Ovary (tissue), 9 donors: ENCODE results near the gene GJB6. TPM values are rescaled to one million over a fixed set of nuclear protein-coding genes. Genes with fewer than 3 reads are reported as not detected.
A peak's percentile ranks its signal among the peaks of the same experiment; 100 is the strongest.

ENCODE experiments used
- DNase-seq, 5 donors: peaks; one replicate each; pipeline ENCODE4 v3.0.0-alpha.2; 2019 to 2020
- H3K27ac ChIP-seq, 2 donors: fragments of 200-600 bp; one replicate each; pipeline versions ENCODE4 v1.5.1 to v1.8.0; 2019 to 2022
- H3K27me3 ChIP-seq: fragments of 200-600 bp; one replicate; pipeline ENCODE4 v1.8.0; 2022
- H3K36me3 ChIP-seq: fragments of 200-600 bp; sonication (generic); one replicate; pipeline ENCODE4 v1.5.1; 2019
- H3K4me1 ChIP-seq: one replicate; pipeline ENCODE4 v1.8.1; 2013; ENCODE audit warnings: mild to moderate bottlenecking, moderate library complexity; ENCODE audit not compliant: insufficient read depth
- H3K4me3 ChIP-seq: fragments of 200-600 bp; sonication (generic); one replicate; pipeline ENCODE4 v1.5.1; 2017
- H3K9me3 ChIP-seq, 2 donors: fragments of 200-600 bp in 1 of 2; sonication (generic) in 1 of 2; one replicate each; pipeline versions ENCODE4 v1.5.1 to v1.8.1; 2013 to 2019; ENCODE audit warnings: mild to moderate bottlenecking in 1 of 2, moderate library complexity in 1 of 2
- CTCF ChIP-seq, 3 donors: fragments of 450-650 bp in 2 of 3; fragments of 200-600 bp in 1 of 3; IDR thresholded peaks; one replicate each; pipeline versions ENCODE4 v1.5.1 to v1.8.0; 2016 to 2022; ENCODE audit warnings: antibody characterized with exemption in 3 of 3, mild to moderate bottlenecking in 1 of 3
- EP300 ChIP-seq: sonication (generic); formaldehyde crosslinking; IDR thresholded peaks from one replicate; pipeline ENCODE4 v1.6.1; 2017; ENCODE audit warnings: antibody characterized with exemption
- POLR2A ChIP-seq: fragments of 450-650 bp; IDR thresholded peaks from one replicate; pipeline ENCODE4 v1.6.1; 2017; ENCODE audit warnings: antibody characterized with exemption, mild to moderate bottlenecking, moderate library complexity
- whole genome bisulfite sequencing, 3 donors: extraction: QIAGEN DNeasy Blood & Tissue Kit in 1 of 3; methylation state at CpG; one replicate each; pipeline versions ENCODE4 v1.1.5 to v1.1.7; 2013 to 2017; 5-methylcytosine and 5-hydroxymethylcytosine counted together
- intact Hi-C, 4 donors: fragments of 100-400 bp; cut with DNase I; formaldehyde crosslinking; loops; one replicate each; pipeline versions ENCODE4 v1.11.0 to v1.15.1; 2022 to 2023
- polyA plus RNA-seq, 2 donors: library from polyadenylated mRNA; stranded (reverse); fragments of 200-250 nt in 1 of 2; fragments of 350-450 nt in 1 of 2; fragmentation: Illumina TruSeq in 1 of 2; extraction: RNeasy Lipid Tissue Mini Kit (QIAGEN cat#74804) in 1 of 2; gene quantifications; one replicate each; pipeline ENCODE4 v1.2.3, GENCODE V29; 2013 to 2014
- total RNA-seq, 7 donors: library from RNA; depleted of rRNA in 2 of 7; stranded (reverse); fragments of >200 nt in 2 of 7; fragmentation: NEBNext Ultra II Directional in 3 of 7; extraction: Animal tissue kit (Norgen Biotek cat#: 25700) in 3 of 7; gene quantifications; one replicate each; pipeline versions ENCODE4 v1.1.0 to v1.2.4, GENCODE V29; 2016 to 2023
- donor health status: DM: no; HTN: no; CAD: no; lungs with moderate emphysema.
- donor health status: DM: no; HTN: no; CAD: no.
- donor health status: Bipolar disorder and iron deficiency.
- donor health status: DM: yes; HTN: yes; CAD: no.
- donor health status: DM: no; HTN: no; CAD: no.
- donor health status: DM: yes; HTN: yes; CAD: no.

GJB6 gene
- total and polyA plus RNA-seq, 9 donors = not detected

DNA sequence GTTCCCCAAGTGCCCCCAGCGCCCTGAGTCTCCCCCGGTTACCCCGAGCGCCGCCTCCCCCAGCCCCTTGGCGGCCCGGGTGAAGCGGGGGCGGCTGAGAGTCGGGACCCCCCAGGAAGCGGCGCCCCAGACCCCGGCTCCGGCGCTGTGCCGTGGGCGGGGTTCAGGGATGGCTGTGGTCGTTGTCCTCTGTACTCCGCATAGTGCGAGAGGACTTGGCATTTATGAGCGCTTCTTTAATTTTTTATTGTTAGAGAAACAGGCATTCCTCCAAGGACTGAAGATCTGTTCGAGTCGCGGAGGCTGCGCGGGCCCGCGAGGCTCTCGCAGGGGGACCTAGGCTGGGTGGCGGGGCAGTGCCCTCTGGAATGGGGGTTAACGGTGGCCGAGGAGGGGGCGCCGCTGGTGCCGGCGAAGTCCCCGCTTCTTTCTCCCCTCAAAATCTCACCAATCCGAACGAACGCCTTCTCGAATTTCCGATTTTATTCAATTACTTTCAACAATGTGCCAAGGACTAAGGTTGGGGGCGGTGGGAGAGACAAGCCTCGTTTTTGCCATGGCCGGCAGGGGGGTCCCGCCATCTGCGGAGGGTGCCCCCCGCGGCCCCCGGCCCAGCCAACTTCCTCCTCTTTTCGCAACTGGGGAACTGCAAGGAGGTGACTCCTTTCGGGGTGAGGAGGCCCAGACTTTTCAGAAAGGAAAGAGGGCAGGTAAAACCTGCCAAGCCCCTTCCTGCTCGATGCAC lies 38.8 kb downstream of the GJB6 start:
- no peaks in the 10 kb centered on the region for H3K36me3 ChIP-seq
- 2 to 3% (median 2%) methylated on average over 32 to 53 of the region's 53 CpGs for WGBS, 3 donors
- no peak for TF ChIP-seq CTCF (IDR thresholded peaks at IDR 0.05)
- no peak for TF ChIP-seq POLR2A
- TF ChIP-seq EP300 = no peak
- DNase-seq = no peak
- intact Hi-C loops = no loop called here
- peaks cover 4% of the 10 kb centered on the region for H3K4me1 ChIP-seq
- H3K27ac ChIP-seq = no peak overlapping the region
- H3K9me3 ChIP-seq = no peaks in the 10 kb centered on the region
- H3K4me3 ChIP-seq = peak overlapping the region; percentile 34
- H3K27me3 ChIP-seq = peaks cover 2% of the 10 kb centered on the region

DNA sequence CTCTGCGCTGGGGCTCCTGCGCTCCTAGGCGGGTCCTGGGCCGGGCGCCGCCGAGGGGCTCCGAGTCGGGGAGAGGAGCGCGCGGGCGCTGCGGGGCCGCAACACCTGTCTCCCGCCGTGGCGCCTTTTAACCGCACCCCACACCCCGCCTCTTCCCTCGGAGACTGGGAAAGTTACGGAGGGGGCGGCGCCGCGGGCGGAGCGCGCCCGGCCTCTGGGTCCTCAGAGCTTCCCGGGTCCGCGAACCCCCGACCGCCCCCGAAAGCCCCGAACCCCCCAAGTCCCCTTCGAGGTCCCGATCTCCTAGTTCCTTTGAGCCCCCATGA lies 39.3 kb downstream of the GJB6 start, which contains the start of gene GJB2:
Gene GJB2, minus strand, starts transcription at position 103 of the 326 bp plus-strand sequence. CDS start 3,357 bp downstream, outside the sequence.
- intact Hi-C loops = no loop called here
- Histone ChIP-seq H3K9me3 (no peaks in the 10 kb centered on the region), H3K36me3 (no peaks in the 10 kb centered on the region), H3K4me1 (peaks cover 4% of the 10 kb centered on the region), H3K27ac (no peak within 1 kb of the TSS), H3K4me3 (peak within 1 kb of the TSS; percentile 34), H3K27me3 (peaks cover 2% of the 10 kb centered on the region)
- DNase-seq = no peak
- 0 to 1% (median 1%) methylated on average over 3 to 38 of the region's 39 CpGs for WGBS, 3 donors
- TF ChIP-seq EP300 = no peak
- TF ChIP-seq CTCF (IDR thresholded peaks at IDR 0.05) = no peak

GRCh38 chr13:20192158-20192835 lies 39.8 kb downstream of the GJB6 start:
- TF ChIP-seq EP300 (no peak), CTCF (IDR thresholded peaks at IDR 0.05) (no peak), POLR2A (no peak)
- WGBS, 3 donors = 2% methylated on average over 38 to 73 of the region's 73 CpGs
- peaks cover 2% of the 10 kb centered on the region for H3K27me3 ChIP-seq
- H3K4me1 ChIP-seq = peaks cover 4% of the 10 kb centered on the region
- DNase-seq = no peak
- no peaks in the 10 kb centered on the region for H3K9me3 ChIP-seq
- H3K27ac ChIP-seq = no peak overlapping the region
- peak overlapping the region; percentile 34 for H3K4me3 ChIP-seq
- intact Hi-C loops = no loop called here
- H3K36me3 ChIP-seq = no peaks in the 10 kb centered on the region

- H3K27ac ChIP-seq = no peak overlapping the region
- TF ChIP-seq POLR2A = no peak
- TF ChIP-seq EP300 = no peak
- no peak for TF ChIP-seq CTCF (IDR thresholded peaks at IDR 0.05)
- peaks cover 4% of the 10 kb centered on the region for H3K4me1 ChIP-seq
- no peaks in the 10 kb centered on the region for H3K36me3 ChIP-seq
- H3K27me3 ChIP-seq = peaks cover 2% of the 10 kb centered on the region
- H3K9me3 ChIP-seq = no peaks in the 10 kb centered on the region
- intact Hi-C loops = no loop called here
- H3K4me3 ChIP-seq = peak overlapping the region; percentile 34
- 51 to 58% (median 55%) methylated on average over 24 of the region's 24 CpGs for WGBS, 3 donors
- no peak for DNase-seq
Observed at GRCh38 chr13:20191311-20192157, 40.6 kb downstream of the GJB6 start.
